HepG2 (cell line): Measurements from ENCODE around the gene RGL3.
A peak's percentile ranks its signal among the peaks of the same experiment; 100 is the strongest.

Source experiments
- EZH2 ChIP-seq: conservative IDR thresholded peaks from 2 replicates; pipeline ENCODE4 v1.6.1; 2012; ENCODE audit warnings: mild to moderate bottlenecking, low read depth, low read length, moderate library complexity
- GABPA ChIP-seq, 2 experiments: IDR thresholded peaks; 2 replicates each; pipeline ENCODE4 v1.6.1; 2011 to 2016; ENCODE audit warnings: low read depth in 2 of 2, low read length in 1 of 2, missing biosample characterization in 1 of 2, missing genetic modification characterization in 1 of 2
- JUNB ChIP-seq: sonication (generic); formaldehyde crosslinking; IDR thresholded peaks from 2 replicates; pipeline ENCODE4 v1.8.0; 2022; ENCODE audit warnings: missing genetic modification reagents, mild to moderate bottlenecking, borderline replicate concordance
- MED13 ChIP-seq: sonication (generic); formaldehyde crosslinking; IDR thresholded peaks from 2 replicates; pipeline ENCODE4 v1.5.0; 2020; ENCODE audit warnings: missing genetic modification reagents
- POLR2A ChIP-seq, 2 experiments: IDR thresholded peaks; 2 replicates each; pipeline ENCODE4 v1.6.1; 2011; ENCODE audit warnings: low read depth in 2 of 2, low read length in 2 of 2, mild to moderate bottlenecking in 1 of 2, moderate library complexity in 1 of 2; ENCODE audit not compliant: insufficient read depth in 1 of 2
- SCMH1 ChIP-seq: sonication (generic); formaldehyde crosslinking; IDR thresholded peaks from 2 replicates; pipeline ENCODE4 v1.9.0; 2021; ENCODE audit warnings: missing genetic modification reagents, mild to moderate bottlenecking, borderline replicate concordance
- TAF1 ChIP-seq: sonication (generic); formaldehyde crosslinking; IDR thresholded peaks from 2 replicates; pipeline ENCODE4 v1.4.0; 2020; ENCODE audit warnings: missing genetic modification reagents
- ZMAT3 ChIP-seq: sonication (generic); formaldehyde crosslinking; conservative IDR thresholded peaks from 2 replicates; pipeline ENCODE4 v1.7.0; 2021; ENCODE audit warnings: missing genetic modification reagents
- ZNF724P ChIP-seq: sonication (generic); formaldehyde crosslinking; IDR thresholded peaks from 2 replicates; pipeline ENCODE4 v1.8.0; 2022; ENCODE audit warnings: missing genetic modification reagents, borderline replicate concordance
- TF ChIP-seq, protein P1 (sequence below): sonication (generic); formaldehyde crosslinking; IDR thresholded peaks from 2 replicates; pipeline ENCODE4 v1.8.1; 2023; ENCODE audit warnings: mild to moderate bottlenecking, inconsistent platforms, moderate library complexity, missing genetic modification reagents, borderline replicate concordance
- TF ChIP-seq, protein P2 (sequence below): sonication (generic); formaldehyde crosslinking; IDR thresholded peaks from 2 replicates; pipeline ENCODE4 v1.5.0; 2020; ENCODE audit warnings: mild to moderate bottlenecking, missing genetic modification reagents, moderate library complexity

DNA sequence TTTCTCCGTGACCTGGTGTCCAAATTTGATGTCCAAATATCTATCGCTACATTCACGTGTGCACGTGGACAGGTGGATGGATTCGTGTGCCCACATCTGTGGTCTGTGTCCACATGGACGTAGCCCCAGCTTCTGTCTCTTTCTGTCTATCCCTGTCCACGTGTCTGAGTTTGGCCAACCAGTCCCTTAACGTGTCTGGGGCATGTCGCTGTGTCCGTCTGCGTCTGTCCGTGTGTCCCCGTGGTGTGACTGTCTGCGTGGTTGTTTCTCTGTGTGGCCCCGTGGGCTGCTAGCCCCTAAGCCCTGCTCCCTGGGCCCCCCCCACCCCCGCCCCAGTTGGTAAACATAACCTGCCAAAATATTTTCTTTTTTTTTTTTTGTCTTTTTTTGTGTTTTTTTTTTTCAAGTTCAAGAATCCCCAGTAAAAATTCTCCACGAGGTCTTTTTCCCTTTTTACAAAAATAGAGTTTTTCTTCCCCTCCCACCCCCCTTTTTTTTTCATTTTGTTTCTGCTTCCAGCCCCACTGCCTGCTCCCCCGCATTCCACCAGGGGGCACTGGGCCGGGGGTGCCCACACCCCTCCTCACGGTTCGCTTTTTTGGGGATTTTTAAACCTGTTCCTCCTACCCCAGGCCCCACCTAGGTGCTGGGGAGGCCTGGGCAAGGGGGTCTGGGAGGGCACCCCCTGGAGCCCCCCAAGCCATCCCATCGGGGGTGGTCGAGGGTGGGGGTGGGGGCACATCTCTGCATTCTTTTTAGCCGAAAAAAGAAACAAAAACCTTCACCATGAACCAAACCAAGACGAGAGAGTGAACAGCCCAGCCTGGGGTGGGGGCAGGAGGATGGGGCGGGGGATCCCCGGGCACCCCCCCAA lies 34.6 kb upstream of the RGL3 start:
- TF ChIP-seq EZH2 (no peak), ZMAT3 (no peak), POLR2A (IDR thresholded peaks at IDR 0.05; ENCODE audit: insufficient read depth in 1 of 2, low read depth in 2 of 2, low read length in 2 of 2) (no peak), JUNB (CRISPR knock-in tag) (no peak), SCMH1 (no peak), GABPA (IDR thresholded peaks at IDR 0.05; ENCODE audit: low read depth, low read length) (no peak), GABPA (CRISPR knock-in tag; IDR thresholded peaks at IDR 0.05; ENCODE audit: low read depth) (no peak), TAF1 (CRISPR knock-in tag) (no peak), MED13 (no peak), ZNF724P (CRISPR knock-in tag) (no peak)
- TF ChIP-seq, protein P1, sequence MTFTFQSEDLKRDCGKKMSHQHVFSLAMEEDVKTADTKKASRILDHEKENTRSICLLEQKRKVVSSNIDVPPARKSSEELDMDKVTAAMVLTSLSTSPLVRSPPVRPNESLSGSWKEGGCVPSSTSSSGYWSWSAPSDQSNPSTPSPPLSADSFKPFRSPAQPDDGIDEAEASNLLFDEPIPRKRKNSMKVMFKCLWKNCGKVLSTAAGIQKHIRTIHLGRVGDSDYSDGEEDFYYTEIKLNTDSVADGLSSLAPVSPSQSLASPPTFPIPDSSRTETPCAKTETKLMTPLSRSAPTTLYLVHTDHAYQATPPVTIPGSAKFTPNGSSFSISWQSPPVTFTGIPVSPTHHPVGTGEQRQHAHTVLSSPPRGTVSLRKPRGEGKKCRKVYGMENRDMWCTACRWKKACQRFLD = no peak
- TF ChIP-seq, protein P2, sequence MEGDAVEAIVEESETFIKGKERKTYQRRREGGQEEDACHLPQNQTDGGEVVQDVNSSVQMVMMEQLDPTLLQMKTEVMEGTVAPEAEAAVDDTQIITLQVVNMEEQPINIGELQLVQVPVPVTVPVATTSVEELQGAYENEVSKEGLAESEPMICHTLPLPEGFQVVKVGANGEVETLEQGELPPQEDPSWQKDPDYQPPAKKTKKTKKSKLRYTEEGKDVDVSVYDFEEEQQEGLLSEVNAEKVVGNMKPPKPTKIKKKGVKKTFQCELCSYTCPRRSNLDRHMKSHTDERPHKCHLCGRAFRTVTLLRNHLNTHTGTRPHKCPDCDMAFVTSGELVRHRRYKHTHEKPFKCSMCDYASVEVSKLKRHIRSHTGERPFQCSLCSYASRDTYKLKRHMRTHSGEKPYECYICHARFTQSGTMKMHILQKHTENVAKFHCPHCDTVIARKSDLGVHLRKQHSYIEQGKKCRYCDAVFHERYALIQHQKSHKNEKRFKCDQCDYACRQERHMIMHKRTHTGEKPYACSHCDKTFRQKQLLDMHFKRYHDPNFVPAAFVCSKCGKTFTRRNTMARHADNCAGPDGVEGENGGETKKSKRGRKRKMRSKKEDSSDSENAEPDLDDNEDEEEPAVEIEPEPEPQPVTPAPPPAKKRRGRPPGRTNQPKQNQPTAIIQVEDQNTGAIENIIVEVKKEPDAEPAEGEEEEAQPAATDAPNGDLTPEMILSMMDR = peak; percentile 38
